D341Med (cell line): ENCODE data around the gene CHRNA7.

ENCODE experiments used
- DNase-seq: peaks from one replicate; pipeline ENCODE4 v3.0.0; 2012; ENCODE audit warnings: low spot score

CHRNA7 gene

DNA sequence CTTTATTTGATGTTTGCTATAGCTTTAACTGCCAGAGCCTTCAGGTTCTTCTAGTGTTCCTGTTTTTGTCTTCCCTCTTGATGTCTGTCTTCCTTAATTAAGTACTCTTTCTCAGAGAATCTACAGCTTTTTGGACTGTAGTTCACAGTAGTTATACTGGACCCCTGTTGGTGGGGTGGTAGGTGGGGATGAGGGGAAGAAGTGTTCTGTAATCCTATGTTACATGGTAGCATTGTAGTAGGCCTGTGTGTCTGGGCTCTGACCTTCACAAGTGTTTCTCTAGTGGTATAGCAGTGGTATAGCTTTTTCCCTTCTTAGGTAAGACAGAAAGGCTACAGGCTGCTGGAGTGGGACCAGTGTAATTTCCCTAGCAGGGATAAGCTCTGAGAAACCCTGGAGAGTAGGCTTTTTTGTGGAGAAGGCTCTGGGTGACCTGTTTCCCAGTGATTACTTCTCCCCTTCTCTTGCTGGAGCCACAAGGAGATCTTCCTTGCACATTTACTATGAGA is 59.6 kb downstream of the CHRNA7 start:
- DNase-seq = no peak

DNA sequence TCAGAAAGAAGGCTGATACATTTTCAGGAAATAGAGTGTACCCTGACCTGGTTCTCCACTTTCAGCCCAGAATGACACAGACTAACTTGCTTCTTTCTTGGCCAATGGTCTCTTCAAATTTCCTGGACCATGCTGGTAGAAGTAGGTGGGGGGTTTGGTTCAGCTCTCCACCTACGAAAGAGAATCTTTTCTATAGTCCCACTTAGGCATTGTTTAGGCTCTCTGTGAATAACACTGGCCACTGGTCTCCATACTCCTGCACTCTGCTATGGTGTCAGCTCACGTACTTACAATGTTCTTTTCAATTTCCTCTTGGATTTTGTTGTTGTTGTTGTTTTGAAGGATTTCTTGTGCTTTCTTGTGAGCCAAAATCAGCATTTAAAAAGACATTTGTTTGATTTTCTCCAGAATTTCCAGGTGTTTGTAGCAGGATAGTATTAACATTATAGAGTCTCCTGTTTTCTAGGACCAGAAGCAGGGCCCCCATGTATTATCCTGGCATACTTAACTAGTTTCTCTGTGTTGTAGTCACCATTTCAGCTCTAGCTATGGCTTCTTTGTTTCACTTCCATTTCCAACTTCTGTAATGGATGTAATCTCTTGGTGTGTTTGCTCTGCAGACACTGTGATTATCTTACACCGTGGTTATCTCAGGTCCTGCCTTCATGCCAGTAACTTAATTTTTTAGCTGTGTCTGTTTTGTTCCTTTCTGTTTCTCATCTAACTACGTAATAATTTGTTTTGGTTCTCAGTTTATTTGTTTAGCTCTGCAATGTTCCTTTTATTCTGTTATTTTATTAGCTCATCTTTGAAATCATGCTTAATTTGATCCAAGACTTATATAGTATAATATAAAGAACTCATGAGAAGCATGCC is 61.4 kb downstream of the CHRNA7 start:
- no peak for DNase-seq

DNA sequence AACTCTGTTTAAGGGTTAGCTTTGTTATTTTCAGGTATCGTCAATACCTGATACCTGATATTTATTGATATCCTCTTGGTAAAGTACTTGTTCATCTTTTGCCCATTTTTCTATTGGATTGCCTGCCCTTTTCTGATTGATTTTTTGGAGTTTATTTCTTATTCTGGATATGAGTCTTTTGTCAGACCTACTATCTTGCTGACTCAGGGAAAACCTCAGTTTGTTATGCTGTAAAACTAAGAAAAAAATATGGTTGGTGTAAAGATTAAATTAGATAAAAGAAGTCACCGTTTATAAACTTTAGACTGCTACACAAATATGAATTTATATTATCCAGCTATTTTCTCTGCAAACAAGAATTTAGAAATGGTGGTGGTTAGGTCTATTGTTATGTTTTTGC is 65.9 kb downstream of the CHRNA7 start:
- no peak for DNase-seq

DNA sequence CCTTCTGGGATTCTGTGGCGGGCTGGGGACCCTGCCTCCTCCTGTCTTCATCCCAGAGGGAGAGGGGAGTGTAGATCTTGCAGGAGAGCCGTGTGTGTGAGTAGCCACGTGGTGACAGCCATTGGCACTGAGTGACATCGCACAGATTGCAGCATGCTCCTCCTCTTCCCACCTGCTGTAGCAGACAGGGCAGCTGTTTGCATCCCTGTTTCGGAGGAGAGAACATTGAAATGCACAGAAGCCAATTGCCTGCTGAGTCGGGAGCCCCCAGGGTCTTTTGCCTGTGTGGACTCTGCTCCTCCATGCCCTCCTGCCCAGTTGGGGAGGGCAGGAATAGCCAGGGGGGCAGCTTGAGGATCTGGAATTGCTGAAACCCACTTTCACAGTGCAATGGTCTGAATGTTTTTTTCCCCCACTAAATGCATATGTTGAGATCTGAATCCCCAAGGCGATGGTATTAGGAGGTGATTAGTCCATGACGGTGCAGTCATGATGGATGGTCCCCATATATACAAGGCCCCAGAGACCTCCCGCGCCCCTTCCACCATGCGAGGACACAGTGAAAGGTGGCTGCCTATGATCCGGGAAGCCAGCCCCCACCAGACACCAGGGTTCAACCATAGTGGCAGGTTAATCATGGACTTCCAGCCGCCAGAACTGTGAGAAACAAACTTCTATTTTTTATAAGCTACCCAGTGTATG is 66.8 kb downstream of the CHRNA7 start:
- DNase-seq = peak; percentile 71

DNA sequence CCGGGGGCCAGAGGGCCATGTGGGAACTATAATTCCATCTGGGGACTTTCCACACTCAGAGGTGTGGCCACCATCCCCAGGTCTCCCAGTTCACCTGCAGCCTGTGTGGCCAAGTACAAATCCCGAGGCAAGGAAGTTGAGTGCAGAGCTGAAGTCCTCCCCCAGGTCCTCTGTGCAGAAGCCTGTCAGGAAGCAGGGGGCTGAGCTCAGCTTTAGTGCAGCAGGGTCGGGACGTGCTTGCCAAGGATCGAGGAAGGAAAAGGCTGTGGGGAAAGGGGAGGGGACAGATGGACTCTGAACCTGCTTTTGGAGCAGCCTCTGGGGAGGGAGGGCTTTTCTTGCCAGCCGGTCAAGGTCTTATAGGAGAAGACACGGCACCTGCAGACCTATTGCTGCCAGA is 67.7 kb downstream of the CHRNA7 start:
- DNase-seq = no peak

DNA sequence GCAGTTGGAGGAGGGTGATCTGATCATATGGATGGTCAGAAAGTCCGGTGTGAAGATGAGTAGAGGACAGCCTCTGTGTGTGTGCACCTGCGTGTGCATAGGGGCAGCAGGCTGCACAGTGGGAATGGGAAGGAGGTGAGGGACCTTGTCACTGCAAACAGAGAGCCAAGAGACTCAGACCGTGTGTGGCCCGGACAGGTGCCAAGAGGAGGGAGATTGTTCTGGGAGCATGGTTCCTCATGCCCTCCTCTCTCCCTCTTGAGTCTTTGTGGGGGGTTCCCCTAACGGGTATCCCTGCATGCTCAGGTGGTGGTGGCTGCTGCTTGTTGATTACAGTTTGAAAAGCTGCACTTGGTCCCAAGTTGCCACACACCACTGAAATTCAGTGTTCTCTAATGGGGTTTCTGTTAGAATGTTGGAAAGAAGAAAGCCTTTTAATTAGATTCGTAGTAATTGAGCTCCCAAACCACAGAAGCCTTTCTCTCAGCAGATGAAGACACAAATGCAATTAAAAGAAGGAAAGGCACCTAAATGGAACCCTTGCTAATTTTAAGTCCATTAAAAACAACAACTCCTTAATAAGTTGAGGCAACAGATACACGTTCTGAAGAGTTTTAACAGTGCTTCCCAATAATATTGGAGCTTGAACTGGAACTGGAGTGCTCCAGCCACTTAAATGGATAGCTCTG is 68.9 kb downstream of the CHRNA7 start:
- no peak for DNase-seq

DNA sequence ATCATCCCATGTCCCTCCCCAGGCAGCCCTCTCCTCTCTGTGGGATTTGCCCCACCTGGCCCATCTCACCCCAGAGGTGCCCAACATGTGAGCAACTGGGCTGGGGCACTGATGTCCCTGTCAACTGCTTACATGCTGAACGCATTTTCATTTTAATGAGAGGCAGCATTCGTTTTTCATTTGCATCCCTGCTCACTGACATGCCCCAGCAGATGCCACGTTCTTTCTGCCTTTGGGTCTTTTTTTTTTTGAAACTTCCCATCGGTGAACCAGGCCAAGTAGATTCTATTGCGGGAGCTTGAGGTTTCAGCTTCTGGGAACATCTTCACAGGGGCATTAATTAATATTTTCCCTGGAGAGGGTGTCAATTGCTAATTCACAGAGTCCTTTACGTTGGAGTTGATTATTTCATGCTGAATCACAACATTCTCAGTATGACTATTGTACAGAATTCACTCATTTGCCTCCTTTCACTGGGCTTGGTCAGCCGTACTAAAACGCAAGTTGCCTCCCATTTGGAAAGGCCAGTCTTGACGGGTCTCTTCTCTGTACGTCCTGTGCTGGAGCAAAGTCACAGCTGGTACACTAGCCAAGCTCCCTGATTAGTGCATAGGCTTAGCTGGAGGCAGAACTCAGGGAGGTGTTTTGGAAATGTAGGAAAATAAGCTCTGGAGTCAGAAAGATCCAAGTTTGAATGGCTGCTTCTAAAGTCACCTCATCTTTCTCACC is 69.8 kb downstream of the CHRNA7 start:
- no peak for DNase-seq

DNA sequence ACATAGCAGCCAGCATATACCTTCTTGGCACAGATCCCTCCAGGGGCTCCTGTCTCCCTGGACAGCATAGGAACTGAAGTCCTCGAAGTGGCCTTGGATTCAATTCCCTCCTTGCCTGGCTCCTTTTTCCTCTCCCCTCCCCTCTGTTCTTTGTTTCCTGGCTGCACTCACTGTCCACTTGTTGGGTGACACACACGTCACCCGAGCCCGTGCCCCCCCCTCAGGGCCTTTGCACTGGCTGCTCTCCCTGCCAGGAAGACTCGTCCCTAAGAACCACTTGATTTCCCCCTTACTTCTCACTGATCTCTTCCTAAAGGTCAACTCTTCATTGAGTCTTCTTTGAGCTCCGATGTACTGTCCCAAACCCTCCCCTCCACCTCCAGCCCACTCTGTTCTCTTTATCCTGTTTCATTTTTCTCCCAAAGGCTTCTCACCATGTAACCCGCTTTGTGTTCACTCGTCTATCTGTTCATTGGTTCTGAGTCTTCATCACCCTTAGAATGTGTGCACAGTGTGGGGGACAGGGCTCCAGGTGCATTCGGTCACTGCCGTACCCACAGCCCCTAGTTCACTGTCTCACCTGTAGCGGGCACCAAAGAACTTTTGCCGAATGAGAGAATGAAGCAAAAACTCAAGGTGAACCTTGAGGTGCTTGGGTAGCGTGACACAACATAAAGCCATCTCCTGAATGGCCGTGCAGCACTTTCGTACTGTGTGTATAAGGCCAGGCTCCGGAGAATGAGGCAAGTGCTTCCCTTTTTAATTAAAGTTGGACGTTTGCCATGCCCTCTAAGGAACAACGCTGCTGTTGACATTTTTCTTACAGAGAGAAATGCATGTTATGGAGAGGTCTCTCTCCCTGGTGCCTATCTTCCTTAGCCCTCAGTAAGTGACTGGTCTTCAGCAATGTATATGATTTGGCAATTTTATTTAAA is 74.0 kb downstream of the CHRNA7 start:
- no peak for DNase-seq

DNA sequence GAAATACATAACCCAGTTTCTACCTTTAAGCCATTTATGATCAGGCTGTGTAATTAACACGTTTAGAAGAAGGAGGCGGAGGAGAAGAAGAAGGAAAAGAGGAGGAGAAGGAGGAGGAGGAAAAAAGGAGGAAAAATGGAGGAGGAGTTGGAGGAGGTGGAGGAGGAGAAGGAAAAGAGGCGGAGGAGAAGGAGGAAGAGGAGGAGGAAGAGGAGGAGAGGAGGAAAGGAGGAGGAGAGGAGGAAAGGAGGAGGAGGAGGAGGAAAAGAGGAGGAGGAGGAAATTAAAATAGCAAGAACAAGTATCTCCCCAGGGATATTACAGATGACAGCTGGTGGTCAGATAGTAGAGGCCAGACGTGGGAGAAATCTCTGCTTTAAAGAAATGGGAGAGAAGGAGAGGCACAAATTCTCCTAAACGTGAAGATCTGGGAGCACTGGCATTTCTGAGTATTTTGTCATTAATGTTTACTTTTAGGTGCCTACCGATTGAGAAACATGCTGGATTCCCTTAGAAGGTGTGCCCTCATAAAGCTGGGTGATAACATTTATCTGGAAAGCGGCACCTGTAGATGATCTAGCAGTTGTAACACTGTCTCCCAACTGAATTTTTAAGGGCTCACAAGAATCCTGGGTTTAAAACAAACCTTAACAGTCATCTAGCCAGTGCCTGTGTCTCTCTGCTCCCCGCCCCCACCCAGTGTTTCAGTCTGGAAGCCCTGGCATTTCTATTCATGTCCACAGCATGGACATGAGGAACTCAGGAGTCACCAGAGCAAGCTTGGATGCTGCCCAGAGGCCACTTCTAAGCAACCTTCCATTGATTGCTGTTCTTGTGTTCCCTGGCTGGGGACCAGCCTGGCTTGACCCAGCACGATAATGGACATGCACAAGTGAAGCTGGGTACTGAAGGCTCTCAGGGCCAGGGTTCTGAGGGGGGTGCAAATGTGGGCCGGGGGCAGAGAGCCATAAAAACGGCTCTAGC is 75.2 kb downstream of the CHRNA7 start:
- DNase-seq = no peak

DNA sequence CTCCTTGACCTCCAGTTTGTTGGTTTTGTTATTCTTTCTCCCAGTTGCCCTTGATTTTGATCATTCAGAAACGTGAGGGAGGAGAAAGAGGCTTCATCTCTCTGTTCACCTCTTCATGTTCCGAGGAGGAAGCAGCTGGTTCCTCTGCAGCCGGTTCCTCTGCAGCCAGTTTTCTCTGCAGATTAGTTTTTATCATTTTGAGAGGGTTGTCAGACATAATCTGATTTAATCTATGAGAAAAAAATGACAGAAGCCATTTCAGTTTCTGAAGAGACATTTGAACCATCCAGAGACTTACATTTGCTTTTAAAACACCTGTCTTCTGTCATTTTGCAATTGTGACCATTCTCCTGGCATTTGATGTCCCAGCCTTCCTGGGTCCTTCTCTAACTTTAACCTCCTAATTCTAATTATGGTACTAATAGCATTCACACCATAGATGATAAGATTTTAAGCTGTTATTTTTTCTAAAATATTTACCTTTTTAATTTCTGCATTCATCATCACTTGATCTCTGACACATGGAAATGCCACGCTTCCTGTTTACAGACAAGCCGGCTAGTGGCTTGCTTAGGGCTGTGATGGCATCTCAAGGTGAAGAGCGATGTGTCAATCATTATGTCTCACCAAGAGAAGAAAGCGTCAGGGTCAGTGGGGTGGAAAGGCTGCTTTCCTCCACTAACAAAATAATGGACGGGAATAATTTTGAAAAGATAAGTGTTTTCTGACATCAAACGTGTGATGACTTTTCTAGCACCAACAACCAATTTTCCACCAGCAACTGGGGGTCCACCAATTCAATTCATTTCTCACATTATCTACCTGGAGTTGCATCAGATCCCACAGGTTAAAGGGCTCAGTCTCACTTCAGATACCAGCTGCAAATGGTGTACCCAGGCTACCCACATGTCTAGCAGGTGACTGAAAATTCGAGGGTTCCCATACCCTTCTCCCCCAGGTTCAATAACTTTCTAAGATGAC is 76.4 kb downstream of the CHRNA7 start:
- no peak for DNase-seq

DNA sequence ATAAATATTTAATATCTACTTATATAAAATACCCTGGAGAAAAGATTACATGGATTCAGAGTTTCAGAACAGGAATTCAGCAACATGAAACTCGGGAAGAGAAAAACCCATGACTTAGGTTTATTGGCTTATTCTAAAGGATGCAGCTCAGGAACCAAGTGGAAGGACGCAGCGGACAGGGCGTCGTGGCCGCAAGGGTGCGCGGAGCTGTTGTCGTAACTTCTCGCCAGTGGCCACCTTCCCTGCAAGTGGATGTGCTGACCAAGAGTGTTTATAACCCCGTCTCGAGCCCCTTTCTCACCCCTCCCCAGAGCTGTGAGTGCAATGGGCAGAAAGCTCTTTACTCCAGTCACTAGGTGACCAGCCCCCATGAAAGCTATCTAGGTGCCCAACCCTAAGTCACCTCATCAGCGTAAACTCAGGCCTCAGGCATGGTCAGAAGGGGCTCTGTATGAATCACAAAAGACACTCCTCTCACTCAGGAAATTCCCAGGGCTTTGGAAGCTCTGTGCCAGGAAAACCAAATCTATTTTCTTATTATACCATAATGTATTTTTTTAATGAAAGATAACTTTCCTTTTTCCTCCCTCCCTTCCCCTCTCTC is 77.3 kb downstream of the CHRNA7 start:
- DNase-seq = no peak

DNA sequence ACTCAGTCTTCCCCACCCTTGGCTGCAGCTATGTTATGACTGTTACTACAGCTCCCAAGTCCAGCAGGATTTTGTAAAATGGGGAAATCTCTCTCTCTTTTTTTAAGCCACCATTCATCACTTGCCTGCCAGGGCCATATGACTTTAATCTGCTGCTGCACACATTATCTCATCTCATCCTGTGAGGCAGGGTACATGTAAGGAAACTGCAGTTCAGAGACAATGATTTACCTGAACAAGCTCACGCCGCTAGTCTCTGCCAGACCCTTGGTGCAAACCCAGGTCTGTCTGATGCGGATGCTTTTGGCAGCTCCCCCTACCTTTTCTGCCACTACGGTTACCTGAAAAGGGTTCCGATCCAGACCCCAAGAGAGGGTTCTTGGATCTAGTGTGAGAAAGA is 78.3 kb downstream of the CHRNA7 start:
- no peak for DNase-seq

DNA sequence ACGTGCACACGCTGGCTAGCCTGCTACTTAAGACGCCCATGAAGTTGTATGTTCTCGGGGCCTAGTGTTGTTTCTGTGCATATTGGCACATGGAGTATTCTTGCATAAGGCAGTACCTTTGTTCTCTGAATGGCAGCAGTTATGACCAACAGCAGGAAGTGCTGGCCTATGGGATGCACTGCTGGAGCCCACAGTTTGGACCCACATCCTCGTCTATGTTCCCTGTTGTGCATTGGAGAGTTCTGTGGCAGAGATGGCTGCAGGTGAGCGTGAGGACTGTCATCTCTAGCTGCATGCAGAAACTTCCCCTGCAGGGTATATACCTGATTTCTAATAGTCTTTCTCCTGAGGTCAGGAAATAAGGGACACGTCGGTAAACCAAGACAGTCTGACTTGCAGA is 81.8 kb downstream of the CHRNA7 start:
- DNase-seq = no peak

DNA sequence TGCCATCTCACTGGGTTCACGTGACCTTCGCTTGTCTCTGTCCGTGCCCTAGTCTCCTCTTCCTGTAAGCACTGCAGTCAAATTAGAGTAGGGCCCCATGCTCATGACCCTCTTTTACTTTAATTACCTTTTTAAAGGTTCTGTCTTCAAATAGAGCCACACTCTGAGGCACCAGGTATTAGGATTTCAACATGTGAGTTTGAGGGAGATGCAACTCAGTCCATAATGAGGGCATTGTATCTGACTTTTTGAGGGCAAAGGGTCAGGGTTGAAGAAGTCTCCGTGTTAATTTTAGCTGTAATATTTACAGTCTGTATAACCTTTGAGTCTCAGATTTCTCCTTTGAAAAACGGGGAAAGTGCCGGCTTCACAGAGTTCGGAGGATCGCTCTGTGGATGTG is 82.9 kb downstream of the CHRNA7 start:
- no peak for DNase-seq

DNA sequence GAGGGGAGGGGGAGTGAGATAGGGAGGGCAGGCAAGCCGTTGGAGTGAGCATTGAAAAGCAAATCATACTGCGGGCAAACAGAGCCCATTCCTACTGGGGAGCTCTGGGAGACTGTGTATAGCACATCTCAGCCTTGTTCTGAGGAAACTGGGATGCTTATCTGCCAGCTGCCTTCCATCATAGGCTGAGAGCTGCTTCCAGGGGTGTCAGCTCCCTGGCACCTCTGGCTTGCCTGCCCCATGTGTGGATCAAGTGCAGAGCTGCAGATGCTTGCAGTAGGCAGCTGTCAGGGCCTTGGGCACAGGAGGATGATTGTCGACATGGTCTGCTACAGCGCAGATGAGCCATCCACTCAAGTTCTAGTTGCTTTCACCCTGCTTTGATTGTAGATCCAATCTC is 86.8 kb downstream of the CHRNA7 start:
- no peak for DNase-seq

DNA sequence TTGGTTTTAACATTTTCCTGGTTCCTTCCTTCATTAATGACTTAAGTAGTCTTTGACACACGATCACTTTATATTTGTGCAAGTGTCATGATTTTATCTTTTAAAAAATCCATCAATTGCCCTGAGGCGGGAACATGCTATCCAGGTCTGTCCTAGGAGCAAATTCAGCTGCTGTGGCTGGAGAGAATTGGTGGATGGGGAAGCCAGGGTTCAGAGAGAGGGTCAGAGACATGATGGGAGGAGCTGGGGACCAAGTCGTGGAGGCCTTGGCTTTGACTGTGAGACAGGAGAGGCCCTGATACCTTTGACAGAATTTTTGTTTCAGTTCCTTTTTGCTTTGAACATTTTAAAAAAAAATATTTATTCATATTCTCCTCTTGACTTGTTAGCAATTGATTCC is 89.0 kb downstream of the CHRNA7 start:
- no peak for DNase-seq

DNA sequence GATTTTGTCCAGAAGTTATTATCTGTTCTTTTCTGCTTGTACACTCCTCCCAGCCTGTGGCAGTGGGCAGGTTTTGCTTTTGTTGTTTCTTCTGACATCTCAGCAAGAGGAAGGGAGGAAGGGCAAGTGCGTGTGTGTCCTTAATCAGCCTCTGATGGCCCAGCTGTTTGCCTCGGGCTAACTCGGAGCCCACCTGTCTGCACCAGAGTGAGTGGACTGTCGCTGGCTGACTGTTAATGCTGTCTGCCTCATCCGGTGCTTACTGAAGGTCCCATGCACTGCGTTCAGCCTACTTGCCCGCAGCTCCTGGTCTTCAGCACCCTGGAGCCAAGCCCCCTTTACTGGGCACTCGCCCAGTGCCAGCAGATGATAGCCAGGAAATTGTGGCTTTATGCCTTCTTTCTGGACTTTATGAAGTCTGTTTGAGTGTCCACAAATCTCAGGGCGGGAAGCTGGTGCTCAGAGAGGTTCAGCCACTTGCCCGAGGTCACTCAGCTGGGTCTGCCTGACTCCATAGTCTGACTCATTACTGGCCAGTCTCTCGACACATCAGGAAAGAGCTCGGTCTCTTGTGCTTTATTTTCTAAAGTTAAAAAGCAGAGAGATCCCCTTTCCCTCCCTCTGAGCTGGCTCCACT is 89.5 kb downstream of the CHRNA7 start:
- no peak for DNase-seq
